Measurements from ENCODE around the gene CAV2. TPM values are rescaled to one million over a fixed set of nuclear protein-coding genes. Genes with fewer than 3 reads are reported as not detected.

Gene CAV2
- total and polyA plus RNA-seq, 2 of the 13 experiments (the other 11 are each of a cell fraction or from before 2014, with no cell fraction given): 0.09 to 0.18 TPM

DNA sequence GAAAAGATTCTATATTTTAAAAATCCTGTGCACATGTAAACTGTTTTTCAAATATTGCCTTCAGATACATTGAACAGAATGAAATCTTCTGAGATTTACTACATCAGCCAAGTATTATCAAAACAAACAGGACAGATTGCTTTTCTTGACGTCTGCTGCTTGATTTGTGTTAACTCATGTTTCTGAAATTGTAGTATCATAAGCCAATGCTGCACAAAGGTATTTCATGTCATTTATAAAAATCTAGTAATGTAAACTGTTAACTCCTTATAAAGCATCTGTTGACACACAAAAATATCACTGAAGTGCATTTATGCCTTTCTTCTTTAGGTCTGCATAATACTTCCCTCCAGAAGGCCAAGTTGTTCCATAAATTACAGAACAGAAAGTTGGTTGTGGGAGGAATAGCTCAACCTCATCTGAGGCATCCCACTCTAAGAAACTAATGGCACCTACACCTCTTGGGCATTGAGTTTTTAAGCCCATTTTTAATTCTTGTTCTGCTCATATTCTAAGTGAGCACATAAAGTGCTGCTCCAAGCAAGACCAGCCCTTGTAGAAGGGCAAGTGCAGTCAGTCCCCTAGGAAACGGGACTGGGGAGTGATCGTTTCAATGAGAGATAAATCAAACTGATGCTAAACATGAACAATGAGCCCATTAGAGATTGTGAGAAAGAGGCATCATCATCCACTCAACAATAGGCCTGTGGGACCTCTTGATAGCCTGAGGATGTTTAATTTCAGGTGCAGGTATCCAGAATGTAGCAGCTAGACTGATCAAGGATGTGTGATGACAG, 53.8 kb downstream of the CAV2 start:
- H3K36me3 ChIP-seq (replicated peaks in 1 of 2; ENCODE audit: control insufficient read depth in 1 of 2, insufficient read depth in 2 of 2, low read length in 2 of 2): no peaks in the 10 kb centered on the region
- no peak overlapping the region for H3K4me3 ChIP-seq (replicated peaks in 1 of 3; ENCODE audit: insufficient read depth in 1 of 3, low read depth in 2 of 3, low read length in 3 of 3)
- H3K9ac ChIP-seq (ENCODE audit: insufficient read depth, low read depth, low read length): no peak overlapping the region
- ChIA-PET POLR2A (no interaction called here), CTCF (ENCODE audit: low intra/inter-chr PET ratio, low total read pairs) (no interaction called here)
- intact Hi-C loops (cut with micrococcal nuclease; ENCODE audit: unreplicated experiment): no loop called here
- no peak overlapping the region for H3K4me2 ChIP-seq (ENCODE audit: low read depth, low read length)
- H3K79me2 ChIP-seq (ENCODE audit: insufficient read depth, low read length): no peaks in the 10 kb centered on the region
- no peak overlapping the region for H3K27ac ChIP-seq (ENCODE audit: extremely low read length, insufficient read depth, low read length)
- H3K27me3 ChIP-seq (ENCODE audit: control insufficient read depth in 1 of 2, insufficient read depth in 2 of 2, low read length in 2 of 2): no peaks in the 10 kb centered on the region
- H4K20me1 ChIP-seq (ENCODE audit: insufficient read depth, low read length): no peaks in the 10 kb centered on the region
- no peak for FAIRE-seq
- H3K9me3 ChIP-seq (ENCODE audit: low read length): no peaks in the 10 kb centered on the region
- BruUV-seq (replicated peaks): no TSS peak
- in situ Hi-C loops (cut with HindIII; ENCODE audit: extremely low pct_ligation_motif_present, low pct_unique_long_range_greater_than_20kb): no loop called here
- 3% methylated on average over 3 of the region's 3 CpGs for WGBS (ENCODE audit: low lambda C conversion rate)
- H3K4me1 ChIP-seq (ENCODE audit: insufficient read depth, low read length): no peaks in the 10 kb centered on the region
- H2AFZ ChIP-seq (ENCODE audit: low read length): no peak overlapping the region
- DNase-seq (ENCODE audit: low spot score): no peak
- no peak for ATAC-seq
- no peak for TF ChIP-seq ZNF326 (CRISPR knock-in tag; IDR thresholded peaks at IDR 0.05; ENCODE audit: borderline replicate concordance)
- no peak for TF ChIP-seq ZKSCAN5 (CRISPR knock-in tag; IDR thresholded peaks at IDR 0.05)
- TF ChIP-seq, protein P1, sequence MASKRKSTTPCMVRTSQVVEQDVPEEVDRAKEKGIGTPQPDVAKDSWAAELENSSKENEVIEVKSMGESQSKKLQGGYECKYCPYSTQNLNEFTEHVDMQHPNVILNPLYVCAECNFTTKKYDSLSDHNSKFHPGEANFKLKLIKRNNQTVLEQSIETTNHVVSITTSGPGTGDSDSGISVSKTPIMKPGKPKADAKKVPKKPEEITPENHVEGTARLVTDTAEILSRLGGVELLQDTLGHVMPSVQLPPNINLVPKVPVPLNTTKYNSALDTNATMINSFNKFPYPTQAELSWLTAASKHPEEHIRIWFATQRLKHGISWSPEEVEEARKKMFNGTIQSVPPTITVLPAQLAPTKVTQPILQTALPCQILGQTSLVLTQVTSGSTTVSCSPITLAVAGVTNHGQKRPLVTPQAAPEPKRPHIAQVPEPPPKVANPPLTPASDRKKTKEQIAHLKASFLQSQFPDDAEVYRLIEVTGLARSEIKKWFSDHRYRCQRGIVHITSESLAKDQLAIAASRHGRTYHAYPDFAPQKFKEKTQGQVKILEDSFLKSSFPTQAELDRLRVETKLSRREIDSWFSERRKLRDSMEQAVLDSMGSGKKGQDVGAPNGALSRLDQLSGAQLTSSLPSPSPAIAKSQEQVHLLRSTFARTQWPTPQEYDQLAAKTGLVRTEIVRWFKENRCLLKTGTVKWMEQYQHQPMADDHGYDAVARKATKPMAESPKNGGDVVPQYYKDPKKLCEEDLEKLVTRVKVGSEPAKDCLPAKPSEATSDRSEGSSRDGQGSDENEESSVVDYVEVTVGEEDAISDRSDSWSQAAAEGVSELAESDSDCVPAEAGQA (IDR thresholded peaks at IDR 0.05; ENCODE audit: low read depth): no peak
- TF ChIP-seq, protein P1 (CRISPR knock-in tag; IDR thresholded peaks at IDR 0.05; ENCODE audit: borderline replicate concordance): no peak
- no peak for TF ChIP-seq ZMYM4 (CRISPR knock-in tag; IDR thresholded peaks at IDR 0.05)
- TF ChIP-seq, protein P2, sequence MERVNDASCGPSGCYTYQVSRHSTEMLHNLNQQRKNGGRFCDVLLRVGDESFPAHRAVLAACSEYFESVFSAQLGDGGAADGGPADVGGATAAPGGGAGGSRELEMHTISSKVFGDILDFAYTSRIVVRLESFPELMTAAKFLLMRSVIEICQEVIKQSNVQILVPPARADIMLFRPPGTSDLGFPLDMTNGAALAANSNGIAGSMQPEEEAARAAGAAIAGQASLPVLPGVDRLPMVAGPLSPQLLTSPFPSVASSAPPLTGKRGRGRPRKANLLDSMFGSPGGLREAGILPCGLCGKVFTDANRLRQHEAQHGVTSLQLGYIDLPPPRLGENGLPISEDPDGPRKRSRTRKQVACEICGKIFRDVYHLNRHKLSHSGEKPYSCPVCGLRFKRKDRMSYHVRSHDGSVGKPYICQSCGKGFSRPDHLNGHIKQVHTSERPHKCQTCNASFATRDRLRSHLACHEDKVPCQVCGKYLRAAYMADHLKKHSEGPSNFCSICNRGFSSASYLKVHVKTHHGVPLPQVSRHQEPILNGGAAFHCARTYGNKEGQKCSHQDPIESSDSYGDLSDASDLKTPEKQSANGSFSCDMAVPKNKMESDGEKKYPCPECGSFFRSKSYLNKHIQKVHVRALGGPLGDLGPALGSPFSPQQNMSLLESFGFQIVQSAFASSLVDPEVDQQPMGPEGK (CRISPR knock-in tag; IDR thresholded peaks at IDR 0.05): no peak
- TF ChIP-seq MBNL3 (CRISPR knock-in tag; conservative IDR thresholded peaks at IDR 0.05): no peak
- TF ChIP-seq HDAC6 (IDR thresholded peaks at IDR 0.05; ENCODE audit: low read depth, low read length): no peak
- TF ChIP-seq ZNF619 (CRISPR knock-in tag; IDR thresholded peaks at IDR 0.05): no peak
- TF ChIP-seq, protein P3, sequence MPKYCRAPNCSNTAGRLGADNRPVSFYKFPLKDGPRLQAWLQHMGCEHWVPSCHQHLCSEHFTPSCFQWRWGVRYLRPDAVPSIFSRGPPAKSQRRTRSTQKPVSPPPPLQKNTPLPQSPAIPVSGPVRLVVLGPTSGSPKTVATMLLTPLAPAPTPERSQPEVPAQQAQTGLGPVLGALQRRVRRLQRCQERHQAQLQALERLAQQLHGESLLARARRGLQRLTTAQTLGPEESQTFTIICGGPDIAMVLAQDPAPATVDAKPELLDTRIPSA (CRISPR knock-in tag; IDR thresholded peaks at IDR 0.05; ENCODE audit: borderline replicate concordance): no peak
- TF ChIP-seq SPEN (CRISPR knock-in tag; IDR thresholded peaks at IDR 0.05; ENCODE audit: low read depth): no peak
- TF ChIP-seq, protein P4, sequence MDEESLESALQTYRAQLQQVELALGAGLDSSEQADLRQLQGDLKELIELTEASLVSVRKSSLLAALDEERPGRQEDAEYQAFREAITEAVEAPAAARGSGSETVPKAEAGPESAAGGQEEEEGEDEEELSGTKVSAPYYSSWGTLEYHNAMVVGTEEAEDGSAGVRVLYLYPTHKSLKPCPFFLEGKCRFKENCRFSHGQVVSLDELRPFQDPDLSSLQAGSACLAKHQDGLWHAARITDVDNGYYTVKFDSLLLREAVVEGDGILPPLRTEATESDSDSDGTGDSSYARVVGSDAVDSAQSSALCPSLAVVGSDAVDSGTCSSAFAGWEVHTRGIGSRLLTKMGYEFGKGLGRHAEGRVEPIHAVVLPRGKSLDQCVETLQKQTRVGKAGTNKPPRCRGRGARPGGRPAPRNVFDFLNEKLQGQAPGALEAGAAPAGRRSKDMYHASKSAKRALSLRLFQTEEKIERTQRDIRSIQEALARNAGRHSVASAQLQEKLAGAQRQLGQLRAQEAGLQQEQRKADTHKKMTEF (CRISPR knock-in tag; IDR thresholded peaks at IDR 0.05): no peak

Data from HepG2 (cell line).